Glutamatergic neuron (in vitro differentiated cells): Measurements from ENCODE around the gene PRICKLE4. TPM values are rescaled to one million over a fixed set of nuclear protein-coding genes. Genes with fewer than 3 reads are reported as not detected.

Source experiments
- DNase-seq: peaks from one replicate; pipeline ENCODE4 v3.0.0; 2022
- H3K27ac Mint-ChIP-seq: one replicate; pipeline ENCODE4 v1.8.0; 2020; ENCODE audit warnings: mild to moderate bottlenecking, mixed read lengths, inconsistent platforms; ENCODE audit not compliant: unreplicated experiment
- H3K27me3 Mint-ChIP-seq: one replicate; pipeline ENCODE4 v1.8.0; 2020; ENCODE audit warnings: mild to moderate bottlenecking, moderate library complexity, mixed read lengths, inconsistent platforms; ENCODE audit not compliant: unreplicated experiment
- H3K36me3 Mint-ChIP-seq: one replicate; pipeline ENCODE4 v1.8.0; 2020; ENCODE audit warnings: mild to moderate bottlenecking, mixed read lengths, inconsistent platforms; ENCODE audit not compliant: unreplicated experiment
- H3K4me1 Mint-ChIP-seq: one replicate; pipeline ENCODE4 v1.8.0; 2020; ENCODE audit warnings: mild to moderate bottlenecking, low read depth, mixed read lengths, inconsistent platforms; ENCODE audit not compliant: unreplicated experiment
- H3K4me3 Mint-ChIP-seq: one replicate; pipeline ENCODE4 v1.8.0; 2020; ENCODE audit warnings: mild to moderate bottlenecking, mixed read lengths, inconsistent platforms; ENCODE audit not compliant: unreplicated experiment
- H3K9me3 Mint-ChIP-seq: one replicate; pipeline ENCODE4 v1.8.0; 2020; ENCODE audit warnings: mild to moderate bottlenecking, moderate library complexity, mixed read lengths, inconsistent platforms; ENCODE audit not compliant: unreplicated experiment
- CTCF ChIP-seq: fragments of 200-600 bp; sonication (generic); IDR thresholded peaks from one replicate; pipeline ENCODE4 v1.5.0; 2021; ENCODE audit not compliant: partially characterized antibody, unreplicated experiment
- total RNA-seq: library from RNA; stranded (reverse); fragmentation: NEBNext Ultra II Directional; extraction: Animal tissue kit (Norgen Biotek cat#: 25700); gene quantifications from one replicate; pipeline ENCODE4 v1.2.1, GENCODE V29; 2021; ENCODE audit not compliant: unreplicated experiment

Gene PRICKLE4
- total RNA-seq, 1 donor from 2014 or later = 2.3 TPM

DNA sequence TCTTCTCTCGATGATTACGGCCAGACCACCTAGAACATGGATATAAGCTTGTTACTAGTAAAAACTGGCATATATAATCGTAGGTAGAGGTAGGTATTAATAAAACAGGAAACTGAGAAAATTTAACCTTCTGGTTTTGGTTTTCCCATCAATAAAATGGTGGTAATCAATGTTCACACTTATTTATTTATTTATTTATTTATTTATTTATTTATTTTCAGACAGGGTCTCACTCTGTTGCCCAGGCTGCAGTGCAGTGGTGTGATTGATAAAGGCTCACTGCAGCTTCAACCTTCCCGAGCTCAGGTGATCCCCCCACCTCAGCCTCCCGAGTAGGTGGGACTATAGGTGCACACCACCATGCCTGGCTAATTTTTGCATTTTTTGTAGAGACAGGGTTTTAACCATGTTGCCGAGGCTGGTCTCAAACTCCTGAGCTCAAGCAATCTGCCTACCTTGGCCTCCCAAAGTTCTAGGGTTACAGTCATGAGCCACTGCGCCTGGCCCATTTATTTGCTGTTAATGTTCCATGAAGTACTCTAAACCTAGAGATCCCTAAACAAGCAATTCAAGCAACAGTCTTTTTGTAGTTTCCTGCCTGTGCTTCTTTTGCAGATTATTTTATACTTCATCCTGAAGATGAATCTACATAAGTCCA lies 18.4 kb downstream of the PRICKLE4 start:
- H3K27ac Mint-ChIP-seq = no peak overlapping the region
- no peak for TF ChIP-seq CTCF
- peaks cover 3% of the 10 kb centered on the region for H3K4me1 Mint-ChIP-seq
- H3K27me3 Mint-ChIP-seq = no peaks in the 10 kb centered on the region
- H3K36me3 Mint-ChIP-seq = no peaks in the 10 kb centered on the region
- no peak overlapping the region for H3K4me3 Mint-ChIP-seq
- no peak for DNase-seq
- H3K9me3 Mint-ChIP-seq = peaks cover 4% of the 10 kb centered on the region

- H3K27ac Mint-ChIP-seq = no peak overlapping the region
Observed at GRCh38 chr6:41799559-41799911, 19.0 kb downstream of the PRICKLE4 start.

GRCh38 chr6:41801380-41801779 lies 20.8 kb downstream of the PRICKLE4 start:
- no peaks in the 10 kb centered on the region for H3K27me3 Mint-ChIP-seq
- DNase-seq = no peak
- H3K36me3 Mint-ChIP-seq = no peaks in the 10 kb centered on the region
- H3K27ac Mint-ChIP-seq = no peak overlapping the region
- peaks cover 3% of the 10 kb centered on the region for H3K4me1 Mint-ChIP-seq
- peak; percentile 27 for TF ChIP-seq CTCF
- H3K9me3 Mint-ChIP-seq = peaks cover 4% of the 10 kb centered on the region
- no peak overlapping the region for H3K4me3 Mint-ChIP-seq

More at GRCh38 chr6:41799559-41799911, 19.0 kb downstream of the PRICKLE4 start:
- Mint-ChIP-seq H3K36me3 (no peaks in the 10 kb centered on the region), H3K9me3 (peaks cover 4% of the 10 kb centered on the region), H3K4me1 (peaks cover 3% of the 10 kb centered on the region), H3K4me3 (no peak overlapping the region), H3K27me3 (no peaks in the 10 kb centered on the region)
- DNase-seq = no peak
- no peak for TF ChIP-seq CTCF

DNA sequence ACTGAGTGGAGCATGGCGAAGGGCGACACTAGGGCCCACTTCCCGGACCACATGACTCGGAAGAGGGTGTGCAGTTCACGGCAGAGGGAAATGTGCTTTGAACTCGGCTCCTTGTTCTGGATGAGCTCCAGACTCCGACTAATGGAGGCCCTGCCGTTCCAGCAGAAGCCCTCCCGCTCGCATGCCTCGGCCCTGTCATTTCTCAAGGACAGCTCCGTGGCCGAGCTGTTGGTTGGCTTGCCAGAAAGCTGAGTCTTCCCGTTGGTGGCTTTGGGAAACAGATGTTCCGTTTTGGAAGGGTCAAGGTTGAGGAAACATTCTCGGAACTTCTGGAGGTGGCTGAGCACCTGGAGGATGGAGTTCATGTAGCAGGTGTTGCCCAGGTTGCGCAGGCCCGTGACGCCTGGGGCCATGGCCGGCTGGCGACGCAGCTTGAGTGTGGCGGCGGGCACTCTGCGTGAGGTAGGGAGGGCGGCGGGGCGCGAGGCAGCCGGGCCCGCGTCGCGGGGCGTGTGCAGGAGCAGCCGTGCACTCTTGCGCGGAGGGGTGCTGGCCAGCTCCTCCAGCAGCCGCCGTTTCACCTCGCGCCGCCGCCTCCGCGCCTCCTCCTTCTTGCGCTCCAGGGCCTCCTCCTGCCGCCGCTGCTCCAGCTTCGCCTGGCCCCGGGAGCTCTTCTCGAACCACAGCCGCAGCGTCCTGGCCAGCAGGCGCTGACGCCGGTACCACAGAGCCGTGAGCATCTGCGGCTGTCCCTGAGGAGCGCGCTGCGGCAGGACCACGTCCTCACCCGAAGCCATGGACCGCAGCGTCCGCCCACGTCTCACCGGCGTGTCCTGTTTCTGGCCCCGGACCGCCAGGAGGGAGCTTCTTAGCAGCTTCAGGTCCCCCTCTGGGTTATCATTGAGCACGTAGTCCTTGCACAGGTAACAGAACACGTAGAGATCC lies 25.5 kb downstream of the PRICKLE4 start:
- H3K27me3 Mint-ChIP-seq = no peaks in the 10 kb centered on the region

More for the DNA sequence above, 25.5 kb downstream of the PRICKLE4 start:
- Mint-ChIP-seq H3K36me3 (no peaks in the 10 kb centered on the region), H3K9me3 (no peaks in the 10 kb centered on the region), H3K4me3 (no peak overlapping the region), H3K27ac (no peak overlapping the region), H3K4me1 (peaks cover 3% of the 10 kb centered on the region)
- DNase-seq = no peak
- TF ChIP-seq CTCF = no peak
